HFFc6 (cell line): ENCODE measurements around the gene GBP7. TPM values are rescaled to one million over a fixed set of nuclear protein-coding genes. Genes with fewer than 3 reads are reported as not detected.

ENCODE experiments used
- DNase-seq: peaks from one replicate; pipeline ENCODE4 v3.0.0-alpha.2; 2018
- H3K27ac Mint-ChIP-seq: 2 replicates; pipeline ENCODE4 v1.8.0; 2020; ENCODE audit warnings: mild to moderate bottlenecking, mixed read lengths
- H3K27me3 Mint-ChIP-seq: 2 replicates; pipeline ENCODE4 v1.8.0; 2021; ENCODE audit warnings: mild to moderate bottlenecking, moderate library complexity, mixed read lengths; ENCODE audit not compliant: insufficient read depth
- H3K36me3 Mint-ChIP-seq: 2 replicates; pipeline ENCODE4 v1.8.0; 2021; ENCODE audit warnings: low read depth, mixed read lengths
- H3K4me1 Mint-ChIP-seq: 2 replicates; pipeline ENCODE4 v1.8.0; 2020; ENCODE audit warnings: low read depth, mixed read lengths
- H3K4me3 Mint-ChIP-seq: 2 replicates; pipeline ENCODE4 v1.8.0; 2020; ENCODE audit warnings: mild to moderate bottlenecking, moderate library complexity, mixed read lengths
- H3K9me3 Mint-ChIP-seq: 2 replicates; pipeline ENCODE4 v1.8.0; 2020; ENCODE audit warnings: mild to moderate bottlenecking, mixed read lengths
- total RNA-seq, 6 experiments: library from RNA; stranded (reverse); fragmentation: NEBNext Ultra II Directional; extraction: Animal tissue kit (Norgen Biotek cat#: 25700); gene quantifications; 2 replicates in 1 of 6; 3 replicates in 5 of 6; pipeline ENCODE4 v1.2.3, GENCODE V29; 2021
- TF ChIP-seq, protein P1 (sequence below): fragments of 200-600 bp; sonication (generic); IDR thresholded peaks from 2 replicates; pipeline ENCODE4 v1.5.0; 2021; ENCODE audit warnings: antibody characterized with exemption, mild to moderate bottlenecking

Gene GBP7
- total RNA-seq, 6 experiments from 2014 or later = not detected

DNA sequence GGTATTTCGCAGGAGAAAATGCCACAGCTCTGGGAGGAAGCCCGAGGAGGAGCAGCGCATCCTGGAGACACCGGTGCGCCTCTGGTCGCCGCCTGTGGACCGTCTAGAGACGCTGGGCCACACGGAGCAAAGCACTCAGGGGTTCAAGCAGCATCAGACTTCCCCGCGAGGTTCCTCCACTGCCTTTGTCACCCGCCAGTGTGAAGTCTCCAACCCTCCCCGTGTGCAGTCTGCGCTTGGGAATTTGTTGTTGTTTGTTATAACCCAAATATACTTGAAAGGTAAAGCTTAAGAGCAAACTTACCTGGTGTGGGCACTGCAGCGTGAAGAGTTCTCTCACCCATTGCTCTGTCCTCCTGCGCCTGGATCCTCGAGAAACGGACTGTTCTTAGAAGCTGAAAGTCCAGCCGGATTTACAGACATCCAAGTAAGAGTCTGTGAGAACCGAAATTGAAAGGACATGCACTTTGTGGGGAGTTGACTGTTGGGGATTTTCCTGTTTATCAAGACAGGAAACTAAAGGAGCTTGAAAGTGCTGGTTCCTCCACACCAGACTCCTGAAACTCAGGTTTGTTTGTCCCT lies 22.8 kb upstream of the GBP7 start, which contains the start of gene GBP4:
GBP4 (minus strand) TSS at position 452 of the 582 bp plus-strand sequence; CDS start at position 344, 108 bp downstream.
- no peaks in the 10 kb centered on the region for H3K9me3 Mint-ChIP-seq
- H3K4me3 Mint-ChIP-seq = peak within 1 kb of the TSS; percentile 76
- H3K27ac Mint-ChIP-seq = no peak within 1 kb of the TSS
- TF ChIP-seq, protein P1, sequence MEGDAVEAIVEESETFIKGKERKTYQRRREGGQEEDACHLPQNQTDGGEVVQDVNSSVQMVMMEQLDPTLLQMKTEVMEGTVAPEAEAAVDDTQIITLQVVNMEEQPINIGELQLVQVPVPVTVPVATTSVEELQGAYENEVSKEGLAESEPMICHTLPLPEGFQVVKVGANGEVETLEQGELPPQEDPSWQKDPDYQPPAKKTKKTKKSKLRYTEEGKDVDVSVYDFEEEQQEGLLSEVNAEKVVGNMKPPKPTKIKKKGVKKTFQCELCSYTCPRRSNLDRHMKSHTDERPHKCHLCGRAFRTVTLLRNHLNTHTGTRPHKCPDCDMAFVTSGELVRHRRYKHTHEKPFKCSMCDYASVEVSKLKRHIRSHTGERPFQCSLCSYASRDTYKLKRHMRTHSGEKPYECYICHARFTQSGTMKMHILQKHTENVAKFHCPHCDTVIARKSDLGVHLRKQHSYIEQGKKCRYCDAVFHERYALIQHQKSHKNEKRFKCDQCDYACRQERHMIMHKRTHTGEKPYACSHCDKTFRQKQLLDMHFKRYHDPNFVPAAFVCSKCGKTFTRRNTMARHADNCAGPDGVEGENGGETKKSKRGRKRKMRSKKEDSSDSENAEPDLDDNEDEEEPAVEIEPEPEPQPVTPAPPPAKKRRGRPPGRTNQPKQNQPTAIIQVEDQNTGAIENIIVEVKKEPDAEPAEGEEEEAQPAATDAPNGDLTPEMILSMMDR = no peak
- no peaks in the 10 kb centered on the region for H3K36me3 Mint-ChIP-seq
- no peak for DNase-seq
- peaks cover 4% of the 10 kb centered on the region; the same call in 1 of the 2 replicates for H3K27me3 Mint-ChIP-seq
- peaks cover 7% of the 10 kb centered on the region for H3K4me1 Mint-ChIP-seq

DNA sequence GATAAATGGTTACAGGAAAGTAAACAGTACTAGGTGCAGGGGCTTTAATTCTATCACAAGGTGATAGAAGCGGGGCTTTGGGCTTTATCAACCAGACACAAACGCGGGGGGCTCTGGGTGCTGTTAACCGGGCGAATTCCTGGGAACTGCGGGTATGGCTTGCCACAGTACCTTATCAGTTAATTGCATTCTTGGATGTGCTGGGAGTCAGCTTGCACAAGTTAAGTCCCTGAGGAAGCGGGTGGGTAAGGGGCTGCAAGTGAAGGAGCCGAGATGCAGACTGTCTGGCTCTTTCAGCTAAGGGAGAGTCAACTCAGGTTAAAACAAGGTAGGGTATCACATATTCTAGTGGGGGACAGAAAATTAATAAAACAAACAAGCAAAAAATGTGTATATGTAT lies 22.3 kb upstream of the GBP7 start:
- Mint-ChIP-seq H3K4me3 (peak overlapping the region; percentile 76), H3K9me3 (no peaks in the 10 kb centered on the region), H3K27me3 (peaks cover 4% of the 10 kb centered on the region; the same call in 1 of the 2 replicates), H3K27ac (no peak overlapping the region), H3K36me3 (no peaks in the 10 kb centered on the region), H3K4me1 (peaks cover 7% of the 10 kb centered on the region)
- TF ChIP-seq, protein P1 = no peak
- no peak for DNase-seq

DNA sequence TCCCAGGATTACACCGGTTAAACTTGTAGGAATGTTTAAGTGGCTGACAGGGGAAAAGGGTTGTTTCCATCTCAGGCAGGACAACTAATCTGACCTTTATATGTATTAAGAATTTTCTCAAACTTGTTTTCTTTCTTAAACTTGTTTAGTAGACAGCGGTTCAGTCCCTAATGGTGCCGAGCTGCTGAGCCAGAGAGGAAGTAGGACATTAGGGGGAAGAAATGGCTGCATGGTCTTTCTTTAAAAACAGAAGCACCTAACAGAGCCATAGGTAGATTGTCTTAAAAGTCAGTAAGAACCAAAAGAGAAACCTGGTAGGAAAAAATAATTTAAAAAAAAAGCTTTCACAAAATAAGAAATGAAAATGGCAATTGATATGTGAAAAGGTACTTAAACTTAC lies 19.7 kb upstream of the GBP7 start:
- Mint-ChIP-seq H3K27ac (no peak overlapping the region), H3K4me1 (peaks cover 7% of the 10 kb centered on the region), H3K9me3 (no peaks in the 10 kb centered on the region), H3K4me3 (no peak overlapping the region), H3K27me3 (peaks cover 4% of the 10 kb centered on the region; the same call in 1 of the 2 replicates), H3K36me3 (no peaks in the 10 kb centered on the region)
- TF ChIP-seq, protein P1 = no peak
- DNase-seq = no peak

DNA sequence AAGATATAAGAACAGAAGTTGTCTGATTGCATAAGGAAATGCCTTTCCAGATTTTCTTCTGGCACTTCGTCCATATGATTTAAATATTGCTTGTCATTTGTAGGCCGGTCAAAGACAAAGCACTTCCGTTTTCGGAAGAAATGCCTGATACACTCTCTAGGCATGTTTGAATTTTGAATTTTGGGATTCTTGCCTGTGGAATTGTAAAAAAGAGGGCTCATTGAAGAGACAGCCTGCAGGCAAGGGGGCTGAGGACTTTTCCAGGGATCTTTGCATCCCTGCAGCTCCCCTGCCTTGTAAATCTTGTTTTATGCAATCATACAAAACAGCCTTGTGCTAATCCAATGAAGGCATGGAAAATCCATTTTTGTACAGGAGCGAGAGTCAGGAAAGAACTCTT lies 15.5 kb upstream of the GBP7 start:
- no peaks in the 10 kb centered on the region for H3K36me3 Mint-ChIP-seq
- peaks cover 1% of the 10 kb centered on the region; the same call in 1 of the 2 replicates for H3K27me3 Mint-ChIP-seq
- DNase-seq = no peak
- H3K4me1 Mint-ChIP-seq = no peaks in the 10 kb centered on the region
- no peak overlapping the region for H3K4me3 Mint-ChIP-seq
- no peak overlapping the region for H3K27ac Mint-ChIP-seq
- no peaks in the 10 kb centered on the region for H3K9me3 Mint-ChIP-seq
- TF ChIP-seq, protein P1 = no peak

DNA sequence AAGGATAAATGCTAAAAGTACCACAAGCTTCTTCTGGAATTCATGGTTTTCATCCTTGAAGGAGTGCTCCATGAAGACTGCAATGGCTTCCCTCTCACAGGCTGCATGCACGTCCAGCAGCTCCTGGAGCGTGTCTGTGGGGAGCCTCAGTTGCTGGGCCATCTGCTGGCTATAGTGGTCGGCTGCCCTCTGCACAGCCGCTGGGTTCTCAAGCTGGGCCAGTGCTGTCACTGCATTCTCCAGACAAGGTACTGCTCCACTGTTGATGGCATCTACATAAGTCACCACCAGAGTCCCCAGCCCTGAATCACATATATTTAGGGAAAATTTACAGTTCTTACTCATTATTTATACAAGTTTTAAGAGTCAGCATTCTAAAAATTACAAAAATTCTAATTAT lies 14.2 kb upstream of the GBP7 start:
- no peaks in the 10 kb centered on the region for H3K36me3 Mint-ChIP-seq
- no peaks in the 10 kb centered on the region for H3K9me3 Mint-ChIP-seq
- DNase-seq = no peak
- TF ChIP-seq, protein P1 = no peak
- H3K27ac Mint-ChIP-seq = no peak overlapping the region
- no peaks in the 10 kb centered on the region for H3K4me1 Mint-ChIP-seq
- H3K27me3 Mint-ChIP-seq = no peaks in the 10 kb centered on the region; the same call in 1 of the 2 replicates
- H3K4me3 Mint-ChIP-seq = no peak overlapping the region
